Measurements from ENCODE around the gene KIF22. TPM values are rescaled to one million over a fixed set of nuclear protein-coding genes. Genes with fewer than 3 reads are reported as not detected.
A peak's percentile ranks its signal among the peaks of the same experiment; 100 is the strongest.

Gene KIF22
- total RNA-seq, 1 donor from 2014 or later: 79.8 TPM

DNA sequence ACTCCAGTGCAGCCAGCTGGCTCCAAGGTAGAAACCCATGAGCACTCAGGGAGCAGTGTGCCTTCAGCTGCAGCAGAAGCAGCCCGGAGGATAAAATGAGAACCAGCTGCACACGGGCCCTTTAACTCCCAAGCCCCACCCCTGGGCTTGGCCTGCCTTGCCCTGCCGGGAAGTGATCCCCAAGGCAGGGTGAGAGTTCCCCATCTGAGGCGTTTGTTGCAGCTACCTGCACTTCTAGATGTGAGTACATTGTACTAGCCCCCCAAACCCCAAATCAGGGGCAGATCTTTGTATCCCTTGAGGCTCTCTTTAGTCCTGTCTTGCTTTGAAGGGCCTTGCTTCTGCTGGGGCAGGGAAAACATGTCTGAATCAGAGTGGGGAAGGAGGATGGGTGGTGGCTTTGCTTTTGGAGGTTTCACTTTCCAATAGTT, 29.7 kb downstream of the KIF22 start, which contains the start of gene MVP:
Gene MVP (plus strand): TSS at position 192 of the 431 bp plus-strand sequence. CDS start 10,088 bp downstream, outside the sequence.
- Mint-ChIP-seq H3K4me3 (ENCODE audit: low read depth) (peak within 1 kb of the TSS; percentile 59), H3K36me3 (ENCODE audit: insufficient read depth) (peaks cover 15% of the 10 kb centered on the region), H3K27ac (peak within 1 kb of the TSS; percentile 57), H3K9me3 (ENCODE audit: low read depth) (no peaks in the 10 kb centered on the region), H3K27me3 (no peaks in the 10 kb centered on the region), H3K4me1 (ENCODE audit: low read depth) (peaks cover 26% of the 10 kb centered on the region)
- DNase-seq (ENCODE audit: low spot score, unreplicated experiment): no peak
- TF ChIP-seq, protein P1, sequence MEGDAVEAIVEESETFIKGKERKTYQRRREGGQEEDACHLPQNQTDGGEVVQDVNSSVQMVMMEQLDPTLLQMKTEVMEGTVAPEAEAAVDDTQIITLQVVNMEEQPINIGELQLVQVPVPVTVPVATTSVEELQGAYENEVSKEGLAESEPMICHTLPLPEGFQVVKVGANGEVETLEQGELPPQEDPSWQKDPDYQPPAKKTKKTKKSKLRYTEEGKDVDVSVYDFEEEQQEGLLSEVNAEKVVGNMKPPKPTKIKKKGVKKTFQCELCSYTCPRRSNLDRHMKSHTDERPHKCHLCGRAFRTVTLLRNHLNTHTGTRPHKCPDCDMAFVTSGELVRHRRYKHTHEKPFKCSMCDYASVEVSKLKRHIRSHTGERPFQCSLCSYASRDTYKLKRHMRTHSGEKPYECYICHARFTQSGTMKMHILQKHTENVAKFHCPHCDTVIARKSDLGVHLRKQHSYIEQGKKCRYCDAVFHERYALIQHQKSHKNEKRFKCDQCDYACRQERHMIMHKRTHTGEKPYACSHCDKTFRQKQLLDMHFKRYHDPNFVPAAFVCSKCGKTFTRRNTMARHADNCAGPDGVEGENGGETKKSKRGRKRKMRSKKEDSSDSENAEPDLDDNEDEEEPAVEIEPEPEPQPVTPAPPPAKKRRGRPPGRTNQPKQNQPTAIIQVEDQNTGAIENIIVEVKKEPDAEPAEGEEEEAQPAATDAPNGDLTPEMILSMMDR (IDR thresholded peaks at IDR 0.05; ENCODE audit: unreplicated experiment): no peak

DNA sequence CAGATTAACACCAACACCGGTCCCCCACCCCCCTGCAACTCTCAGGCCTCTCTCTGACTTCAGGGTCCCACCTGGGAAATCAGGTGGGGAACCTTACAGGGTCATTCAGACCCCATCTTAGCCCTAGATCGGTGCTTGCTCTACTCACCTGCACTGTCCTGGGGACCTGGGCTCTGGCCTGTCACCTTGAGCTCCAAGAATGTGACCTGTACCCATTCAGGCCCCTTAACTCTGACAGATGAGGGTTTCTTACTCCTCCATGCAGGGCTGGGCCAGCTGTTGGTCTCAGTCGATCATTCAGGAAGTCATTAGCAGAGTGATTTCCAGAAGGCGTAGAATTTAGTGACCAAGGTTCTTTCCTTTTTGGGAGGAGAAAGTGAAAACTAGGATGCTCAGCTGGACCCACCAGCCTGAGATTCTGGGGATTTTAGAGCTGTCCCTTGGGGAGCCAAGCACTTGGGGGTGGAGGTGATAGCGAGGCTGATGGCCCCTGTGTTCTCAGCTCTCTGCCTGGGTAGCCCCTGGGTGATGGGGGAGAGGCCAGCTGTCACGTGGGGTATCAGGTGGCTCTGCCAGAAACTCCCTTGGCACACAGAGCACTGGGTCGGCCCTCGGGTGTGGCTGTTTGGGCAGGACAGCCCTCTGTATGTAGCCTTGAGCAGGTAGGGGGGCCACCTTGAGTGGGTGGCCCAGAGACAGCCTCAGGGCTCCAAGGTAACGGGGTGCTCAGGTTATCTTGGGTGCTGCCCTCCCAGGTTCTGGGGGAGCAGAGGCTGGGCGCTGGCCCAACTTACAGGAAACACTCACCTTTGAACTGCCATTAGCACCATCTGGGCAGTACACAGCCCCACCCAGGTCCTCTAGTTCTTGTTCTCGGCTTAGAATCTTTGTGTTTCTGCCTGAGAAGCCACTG, 30.4 kb downstream of the KIF22 start:
- H3K27ac Mint-ChIP-seq: peak overlapping the region; percentile 20
- no peak for DNase-seq (ENCODE audit: low spot score, unreplicated experiment)
- H3K9me3 Mint-ChIP-seq (ENCODE audit: low read depth): no peaks in the 10 kb centered on the region
- no peaks in the 10 kb centered on the region for H3K27me3 Mint-ChIP-seq
- peak overlapping the region; percentile 59 for H3K4me3 Mint-ChIP-seq (ENCODE audit: low read depth)
- peaks cover 15% of the 10 kb centered on the region for H3K36me3 Mint-ChIP-seq (ENCODE audit: insufficient read depth)
- TF ChIP-seq, protein P1 (IDR thresholded peaks at IDR 0.05; ENCODE audit: unreplicated experiment): no peak
- peaks cover 24% of the 10 kb centered on the region for H3K4me1 Mint-ChIP-seq (ENCODE audit: low read depth)

DNA sequence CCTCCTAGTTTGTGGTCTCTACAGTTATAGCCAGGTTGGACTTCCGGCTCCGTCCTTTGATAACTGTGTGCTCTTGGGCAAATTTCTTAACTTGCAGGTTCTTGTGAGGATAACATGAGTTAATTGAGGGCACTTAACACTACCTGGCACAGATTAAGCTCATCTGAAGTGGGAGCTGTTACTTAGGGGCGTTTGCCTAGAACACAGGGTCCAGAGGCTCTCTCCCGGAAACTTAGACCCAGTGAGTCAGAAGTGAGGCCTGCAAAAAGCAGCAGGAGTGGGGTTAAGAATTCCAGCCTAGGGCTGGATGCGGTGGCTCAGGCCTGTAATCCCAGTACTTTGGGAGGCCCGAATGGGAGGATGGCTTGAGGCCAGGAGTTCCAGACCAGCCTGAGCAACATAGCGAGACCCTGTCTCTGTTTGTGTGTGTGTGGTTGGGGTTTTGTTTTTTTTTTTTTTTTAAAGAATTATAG, 31.1 kb downstream of the KIF22 start:
- Mint-ChIP-seq H3K4me1 (ENCODE audit: low read depth) (peaks cover 24% of the 10 kb centered on the region), H3K4me3 (ENCODE audit: low read depth) (no peak overlapping the region), H3K27me3 (no peaks in the 10 kb centered on the region), H3K27ac (peak overlapping the region; percentile 37), H3K36me3 (ENCODE audit: insufficient read depth) (peaks cover 15% of the 10 kb centered on the region), H3K9me3 (ENCODE audit: low read depth) (no peaks in the 10 kb centered on the region)
- DNase-seq (ENCODE audit: low spot score, unreplicated experiment): no peak
- TF ChIP-seq, protein P1 (IDR thresholded peaks at IDR 0.05; ENCODE audit: unreplicated experiment): no peak

DNA sequence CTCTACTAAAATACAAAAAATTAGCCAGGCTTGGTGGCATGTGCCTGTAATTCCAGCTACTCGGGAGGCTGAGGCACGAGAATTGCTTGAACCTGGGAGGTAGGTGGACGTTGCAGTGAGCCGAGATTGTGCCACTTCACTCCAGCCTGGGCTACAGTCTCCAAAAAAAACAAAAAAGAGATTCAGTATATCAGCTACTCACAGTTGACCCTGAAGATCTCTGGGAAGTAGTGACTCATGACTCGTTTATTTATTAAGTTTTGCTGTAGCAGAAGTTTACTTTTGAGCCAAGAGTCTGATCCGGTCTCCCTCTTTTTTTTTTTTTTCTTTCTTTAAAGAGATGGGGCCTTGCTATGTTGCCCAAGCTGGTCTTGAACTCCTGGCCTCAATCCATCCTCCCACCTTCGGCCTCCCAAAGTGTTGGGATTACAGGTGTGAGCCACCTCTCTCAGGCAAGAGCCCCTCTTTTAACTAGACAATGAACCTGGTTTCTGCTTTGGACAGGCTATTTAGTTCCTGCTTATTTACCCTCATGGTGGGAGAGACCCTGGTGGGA, 34.1 kb downstream of the KIF22 start:
- H3K4me1 Mint-ChIP-seq (ENCODE audit: low read depth): peaks cover 15% of the 10 kb centered on the region
- H3K27me3 Mint-ChIP-seq: no peaks in the 10 kb centered on the region
- TF ChIP-seq, protein P1 (IDR thresholded peaks at IDR 0.05; ENCODE audit: unreplicated experiment): no peak
- H3K36me3 Mint-ChIP-seq (ENCODE audit: insufficient read depth): peaks cover 1% of the 10 kb centered on the region
- H3K4me3 Mint-ChIP-seq (ENCODE audit: low read depth): no peak overlapping the region
- no peaks in the 10 kb centered on the region for H3K9me3 Mint-ChIP-seq (ENCODE audit: low read depth)
- H3K27ac Mint-ChIP-seq: no peak overlapping the region
- DNase-seq (ENCODE audit: low spot score, unreplicated experiment): no peak
